A549 (cell line): ENCODE results near the gene COBL. TPM values are rescaled to one million over a fixed set of nuclear protein-coding genes. Genes with fewer than 3 reads are reported as not detected.
A peak's percentile ranks its signal among the peaks of the same experiment; 100 is the strongest.

Experiments used
- ATAC-seq, 2 experiments: fragments of 200-7000 bp in 1 of 2; fragments of >200 bp in 1 of 2; cut with Nextera tagmentation in 1 of 2; cut with Tn5 transposase in 1 of 2; 3 replicates each; pipeline versions ENCODE4 v1.8.0 to v1.9.1; 2018 to 2020; ENCODE audit warnings: mild to moderate bottlenecking in 1 of 2, moderate library complexity in 1 of 2
- CTCF ChIA-PET: fragments of 300-600 bp; sonication (Branson Sonifier 250); formaldehyde crosslinking; extraction: SDS; loops from one replicate; lab custom pipeline; 2021; ENCODE audit warnings: antibody characterized with exemption, inconsistent platforms; lab: Yijun Ruan, JAX
- POLR2A ChIA-PET: fragments of 350-600 bp; formaldehyde crosslinking; extraction: SDS; loops from one replicate; lab custom pipeline; 2021; ENCODE audit warnings: antibody characterized with exemption, inconsistent platforms; lab: Yijun Ruan, JAX
- DNase-seq, 2 experiments: peaks; one replicate each; pipeline versions ENCODE4 v3.0.0 to v3.0.0-alpha.2; 2011 to 2016; ENCODE audit warnings: low read depth in 1 of 2, low spot score in 1 of 2
- FAIRE-seq: peaks from 2 replicates; lab custom pipeline; 2011; peaks lifted over from hg19 to GRCh38; lab: Jason Lieb, UNC
- H3K27ac ChIP-seq, 2 experiments: fragments of >200 bp; sonication (Bioruptor Twin); formaldehyde crosslinking; 3 replicates each; pipeline ENCODE4 v1.5.1; 2016 to 2017
- H3K4me1 ChIP-seq: fragments of >200 bp; sonication (Bioruptor Twin); formaldehyde crosslinking; 3 replicates; pipeline ENCODE4 v1.6.1; 2016
- H3K4me2 ChIP-seq: fragments of >200 bp; sonication (Bioruptor Twin); formaldehyde crosslinking; 3 replicates; pipeline ENCODE4 v1.6.1; 2016
- H3K4me3 ChIP-seq: fragments of >200 bp; sonication (Bioruptor Twin); formaldehyde crosslinking; 3 replicates; pipeline ENCODE4 v1.5.1; 2016
- H3K9me3 ChIP-seq: fragments of >200 bp; sonication (Bioruptor Twin); formaldehyde crosslinking; 3 replicates; pipeline ENCODE4 v1.6.1; 2016
- CEBPB ChIP-seq, 2 experiments: fragments of >200 bp in 1 of 2; sonication (Bioruptor Twin) in 1 of 2; formaldehyde crosslinking in 1 of 2; IDR thresholded peaks; 2 replicates each; pipeline ENCODE4 v1.6.1; 2012 to 2016
- EHF ChIP-seq: fragments of 250-450 bp; sonication (Bioruptor Pico); IDR thresholded peaks from 2 replicates; pipeline ENCODE4 v1.5.0; 2020; ENCODE audit warnings: mild to moderate bottlenecking
- EP300 ChIP-seq, 2 experiments: fragments of >200 bp; sonication (Bioruptor Twin); formaldehyde crosslinking; IDR thresholded peaks; 2 replicates in 1 of 2; 3 replicates in 1 of 2; pipeline ENCODE4 v1.6.1; 2016 to 2017
- ESRRA ChIP-seq: fragments of 150-350 bp; IDR thresholded peaks from 2 replicates; pipeline ENCODE4 v1.6.1; 2014; ENCODE audit warnings: mild to moderate bottlenecking, low read length, borderline replicate concordance
- FOSB ChIP-seq: fragments of 250-450 bp; sonication (Bioruptor Pico); IDR thresholded peaks from 2 replicates; pipeline ENCODE4 v1.5.0; 2020; ENCODE audit warnings: mild to moderate bottlenecking, moderate library complexity
- HMGXB4 ChIP-seq: fragments of 250-450 bp; sonication (Bioruptor Pico); IDR thresholded peaks from 2 replicates; pipeline ENCODE4 v1.5.0; 2021; ENCODE audit warnings: mild to moderate bottlenecking, moderate library complexity, borderline replicate concordance
- JUN ChIP-seq, 2 experiments: fragments of >200 bp; sonication (Bioruptor Twin); formaldehyde crosslinking; IDR thresholded peaks; 2 replicates in 1 of 2; 3 replicates in 1 of 2; pipeline ENCODE4 v1.6.1; 2016 to 2017
- JUNB ChIP-seq: fragments of >200 bp; sonication (Bioruptor Twin); formaldehyde crosslinking; IDR thresholded peaks from 2 replicates; pipeline ENCODE4 v1.6.1; 2016
- KDM1A ChIP-seq: fragments of 200-600 bp; sonication (generic); IDR thresholded peaks from 2 replicates; pipeline ENCODE4 v1.6.1; 2016; ENCODE audit warnings: low read depth, mild to moderate bottlenecking
- KDM5A ChIP-seq: fragments of 200-600 bp; sonication (generic); IDR thresholded peaks from 2 replicates; pipeline ENCODE4 v1.6.1; 2016; ENCODE audit warnings: antibody characterized with exemption, mild to moderate bottlenecking
- NFE2L2 ChIP-seq: fragments of 150-350 bp; conservative IDR thresholded peaks from 2 replicates; pipeline ENCODE4 v1.6.1; 2014; ENCODE audit warnings: low read length
- NPAS2 ChIP-seq: fragments of 250-450 bp; sonication (Bioruptor Pico); IDR thresholded peaks from 2 replicates; pipeline ENCODE4 v1.8.0; 2022; ENCODE audit warnings: mild to moderate bottlenecking, moderate library complexity, borderline replicate concordance
- POLR2A ChIP-seq: IDR thresholded peaks from 2 replicates; pipeline ENCODE4 v1.6.1; 2012; ENCODE audit warnings: mild to moderate bottlenecking, low read length
- RAD21 ChIP-seq, 2 experiments: fragments of >200 bp in 1 of 2; sonication (Bioruptor Twin) in 1 of 2; formaldehyde crosslinking in 1 of 2; IDR thresholded peaks in 1 of 2; conservative IDR thresholded peaks in 1 of 2; 2 replicates in 1 of 2; 3 replicates in 1 of 2; pipeline ENCODE4 v1.6.1; 2012 to 2018; ENCODE audit warnings: inconsistent platforms in 1 of 2
- RNF2 ChIP-seq: fragments of 200-600 bp; sonication (generic); IDR thresholded peaks from 2 replicates; pipeline ENCODE4 v1.6.1; 2016; ENCODE audit warnings: low read depth, mild to moderate bottlenecking, antibody characterized with exemption, moderate library complexity, borderline replicate concordance
- SMC3 ChIP-seq: fragments of >200 bp; sonication (Bioruptor Twin); formaldehyde crosslinking; IDR thresholded peaks from 3 replicates; pipeline ENCODE4 v1.6.1; 2018; ENCODE audit warnings: inconsistent platforms
- SREBF2 ChIP-seq: fragments of 450-650 bp; IDR thresholded peaks from 2 replicates; pipeline ENCODE4 v1.6.1; 2014; ENCODE audit warnings: mild to moderate bottlenecking, moderate library complexity
- ZC3H11A ChIP-seq: fragments of 450-650 bp; IDR thresholded peaks from 2 replicates; pipeline ENCODE4 v1.6.1; 2014; ENCODE audit warnings: antibody characterized with exemption, mild to moderate bottlenecking
- ZFP36 ChIP-seq: fragments of 450-650 bp; IDR thresholded peaks from 2 replicates; pipeline ENCODE4 v1.6.1; 2014; ENCODE audit warnings: borderline replicate concordance; ENCODE audit not compliant: partially characterized antibody
- ZNF302 ChIP-seq: fragments of 250-450 bp; sonication (Bioruptor Pico); IDR thresholded peaks from 2 replicates; pipeline ENCODE4 v1.9.0; 2021; ENCODE audit warnings: inconsistent platforms, mild to moderate bottlenecking, moderate library complexity
- WGBS: methylation state at CpG from one replicate; pipeline ENCODE4 v1.1.6; 2017; ENCODE audit errors: missing lambda C conversion rate; 5-methylcytosine and 5-hydroxymethylcytosine counted together
- polyA plus RNA-seq, 4 experiments: library from polyadenylated mRNA; depleted of rRNA in 3 of 4; stranded (reverse); fragments of >200 nt; fragmentation: RNase III in 1 of 4; extraction: RNeasy Plus Mini Kit Qiagen cat#74134 plus additional on column Dnase treatment in 1 of 4; gene quantifications; 2 replicates in 3 of 4; 3 replicates in 1 of 4; pipeline ENCODE4 v1.2.3, GENCODE V29; 2011 to 2017
- TF ChIP-seq, protein P1 (sequence below): fragments of >200 bp; sonication (Bioruptor Twin); formaldehyde crosslinking; IDR thresholded peaks from 3 replicates; pipeline ENCODE4 v1.5.1; 2016
- TF ChIP-seq, protein P2 (sequence below): fragments of 200-600 bp; sonication (generic); IDR thresholded peaks from 2 replicates; pipeline ENCODE4 v1.6.1; 2016; ENCODE audit warnings: antibody characterized with exemption, mild to moderate bottlenecking, moderate library complexity

Gene COBL
- polyA plus RNA-seq, 2 of the 4 experiments (the other 2 are of a cell fraction), result 1.5 to 7.4 TPM

DNA sequence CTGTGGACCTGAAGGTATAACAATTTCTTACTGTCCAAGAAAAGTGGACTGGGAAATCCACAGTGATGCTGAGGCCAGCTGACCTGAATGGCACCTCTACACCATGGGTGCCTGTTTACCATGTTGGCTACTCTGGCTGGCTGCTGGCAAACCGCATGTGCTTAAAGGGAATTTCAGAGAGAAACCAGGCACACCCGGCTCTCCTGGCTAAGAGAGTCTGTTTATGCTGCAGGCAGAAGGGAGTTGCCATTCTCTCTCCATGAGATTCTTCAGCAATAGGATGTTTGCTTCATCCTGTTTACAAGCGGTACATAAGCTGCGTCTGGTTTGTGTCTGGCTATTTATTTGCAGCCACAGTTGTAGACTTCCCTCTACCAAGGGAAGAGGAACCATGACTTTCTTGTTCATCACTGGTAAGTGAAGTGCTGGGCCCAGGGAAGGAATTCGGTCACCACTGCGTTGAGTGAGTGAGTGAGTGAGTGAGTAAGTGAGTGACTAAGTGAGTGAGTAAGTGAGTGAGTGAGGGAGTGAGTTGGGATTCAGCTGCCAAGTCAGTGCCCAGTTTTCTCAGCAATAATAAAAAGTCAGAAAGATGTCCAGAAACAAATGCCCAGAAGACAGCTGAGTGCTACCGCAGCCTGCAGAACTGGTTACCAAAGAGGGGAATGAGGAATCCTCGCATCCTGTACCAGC lies 90.4 kb downstream of the COBL start:
- Histone ChIP-seq H3K4me3 (no peak overlapping the region), H3K27ac (no peak overlapping the region), H3K4me2 (no peak overlapping the region), H3K4me1 (peaks cover 8% of the 10 kb centered on the region; the same call in 1 of the 3 replicates), H3K9me3 (no peaks in the 10 kb centered on the region)
- ChIA-PET CTCF (interaction anchor here (1.1 to 3.8 kb wide), 7 partner anchors 13 to 201 kb away, joined by 3 to 43 read pairs (median 4); no protein-coding TSS in a partner anchor), POLR2A (interaction anchor here (1.3 kb wide), 1 partner anchor 63 kb away, joined by 3 read pairs; no protein-coding TSS in a partner anchor)
- ATAC-seq (peak in 1 of 2 experiments; percentile 25; a peak in 1 of 6 replicates), DNase-seq (no peak), FAIRE-seq (no peak)
- no peak for TF ChIP-seq NPAS2 (CRISPR knock-in tag)
- TF ChIP-seq SMC3, result no peak
- TF ChIP-seq EHF (CRISPR knock-in tag), result no peak
- WGBS, result 39% methylated on average over 8 of the region's 8 CpGs

- H3K4me3 ChIP-seq, result no peak overlapping the region
- no peaks in the 10 kb centered on the region for H3K9me3 ChIP-seq
- peaks cover 8% of the 10 kb centered on the region; the same call in 1 of the 3 replicates for H3K4me1 ChIP-seq
- DNase-seq (peak; percentile 48), FAIRE-seq (no peak), ATAC-seq (peak; percentile 88 to 89)
- ChIA-PET POLR2A (interaction anchor here (1.3 kb wide), 1 partner anchor 62 kb away, joined by 3 read pairs; no protein-coding TSS in a partner anchor), CTCF (interaction anchor here (0.6 to 3.8 kb wide), 11 partner anchors 8 to 426 kb away, joined by 3 to 43 read pairs (median 4); no protein-coding TSS in a partner anchor)
- peak; percentile 48 to 55 for TF ChIP-seq RAD21 (conservative IDR thresholded peaks at IDR 0.05 in 1 of 2, IDR thresholded peaks at IDR 0.05 in 1 of 2)
- TF ChIP-seq ESRRA, result no peak
- TF ChIP-seq SMC3, result peak; percentile 49; the same call in 1 of the 3 replicates
- TF ChIP-seq, protein P1, sequence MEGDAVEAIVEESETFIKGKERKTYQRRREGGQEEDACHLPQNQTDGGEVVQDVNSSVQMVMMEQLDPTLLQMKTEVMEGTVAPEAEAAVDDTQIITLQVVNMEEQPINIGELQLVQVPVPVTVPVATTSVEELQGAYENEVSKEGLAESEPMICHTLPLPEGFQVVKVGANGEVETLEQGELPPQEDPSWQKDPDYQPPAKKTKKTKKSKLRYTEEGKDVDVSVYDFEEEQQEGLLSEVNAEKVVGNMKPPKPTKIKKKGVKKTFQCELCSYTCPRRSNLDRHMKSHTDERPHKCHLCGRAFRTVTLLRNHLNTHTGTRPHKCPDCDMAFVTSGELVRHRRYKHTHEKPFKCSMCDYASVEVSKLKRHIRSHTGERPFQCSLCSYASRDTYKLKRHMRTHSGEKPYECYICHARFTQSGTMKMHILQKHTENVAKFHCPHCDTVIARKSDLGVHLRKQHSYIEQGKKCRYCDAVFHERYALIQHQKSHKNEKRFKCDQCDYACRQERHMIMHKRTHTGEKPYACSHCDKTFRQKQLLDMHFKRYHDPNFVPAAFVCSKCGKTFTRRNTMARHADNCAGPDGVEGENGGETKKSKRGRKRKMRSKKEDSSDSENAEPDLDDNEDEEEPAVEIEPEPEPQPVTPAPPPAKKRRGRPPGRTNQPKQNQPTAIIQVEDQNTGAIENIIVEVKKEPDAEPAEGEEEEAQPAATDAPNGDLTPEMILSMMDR, result peak; percentile 39; the same call in 2 of the 3 replicates
- no peak overlapping the region for H3K27ac ChIP-seq
- WGBS, result 66% methylated on average over 17 of the region's 17 CpGs
- no peak overlapping the region for H3K4me2 ChIP-seq
Observed at GRCh38 chr7:51224811-51225595, 91.6 kb downstream of the COBL start.

GRCh38 chr7:51223505-51223904 lies 93.1 kb downstream of the COBL start:
- H3K27ac ChIP-seq, result no peak overlapping the region
- DNase-seq (no peak), FAIRE-seq (no peak), ATAC-seq (no peak)
- ChIA-PET POLR2A (no interaction called here), CTCF (interaction anchor here (1.3 to 3.8 kb wide), 2 partner anchors 59 to 145 kb away, joined by 4 to 43 read pairs; no protein-coding TSS in a partner anchor)
- no peaks in the 10 kb centered on the region for H3K9me3 ChIP-seq
- H3K4me2 ChIP-seq, result no peak overlapping the region
- no peak for TF ChIP-seq FOSB (CRISPR knock-in tag)
- TF ChIP-seq ZFP36, result no peak
- no peak for TF ChIP-seq ZC3H11A
- TF ChIP-seq JUN (IDR thresholded peaks at IDR 0.05), result no peak
- no peak for TF ChIP-seq RAD21 (conservative IDR thresholded peaks at IDR 0.05 in 1 of 2, IDR thresholded peaks at IDR 0.05 in 1 of 2)
- no peak for TF ChIP-seq ESRRA
- no peak for TF ChIP-seq KDM1A
- TF ChIP-seq HMGXB4 (CRISPR knock-in tag), result no peak
- TF ChIP-seq EHF (CRISPR knock-in tag), result no peak
- no peak for TF ChIP-seq KDM5A
- no peak for TF ChIP-seq CEBPB (IDR thresholded peaks at IDR 0.05)
- TF ChIP-seq POLR2A, result no peak
- no peak for TF ChIP-seq RNF2
- no peak for TF ChIP-seq ZNF302 (CRISPR knock-in tag)
- TF ChIP-seq EP300 (IDR thresholded peaks at IDR 0.05), result no peak
- no peak for TF ChIP-seq JUNB
- TF ChIP-seq, protein P2, sequence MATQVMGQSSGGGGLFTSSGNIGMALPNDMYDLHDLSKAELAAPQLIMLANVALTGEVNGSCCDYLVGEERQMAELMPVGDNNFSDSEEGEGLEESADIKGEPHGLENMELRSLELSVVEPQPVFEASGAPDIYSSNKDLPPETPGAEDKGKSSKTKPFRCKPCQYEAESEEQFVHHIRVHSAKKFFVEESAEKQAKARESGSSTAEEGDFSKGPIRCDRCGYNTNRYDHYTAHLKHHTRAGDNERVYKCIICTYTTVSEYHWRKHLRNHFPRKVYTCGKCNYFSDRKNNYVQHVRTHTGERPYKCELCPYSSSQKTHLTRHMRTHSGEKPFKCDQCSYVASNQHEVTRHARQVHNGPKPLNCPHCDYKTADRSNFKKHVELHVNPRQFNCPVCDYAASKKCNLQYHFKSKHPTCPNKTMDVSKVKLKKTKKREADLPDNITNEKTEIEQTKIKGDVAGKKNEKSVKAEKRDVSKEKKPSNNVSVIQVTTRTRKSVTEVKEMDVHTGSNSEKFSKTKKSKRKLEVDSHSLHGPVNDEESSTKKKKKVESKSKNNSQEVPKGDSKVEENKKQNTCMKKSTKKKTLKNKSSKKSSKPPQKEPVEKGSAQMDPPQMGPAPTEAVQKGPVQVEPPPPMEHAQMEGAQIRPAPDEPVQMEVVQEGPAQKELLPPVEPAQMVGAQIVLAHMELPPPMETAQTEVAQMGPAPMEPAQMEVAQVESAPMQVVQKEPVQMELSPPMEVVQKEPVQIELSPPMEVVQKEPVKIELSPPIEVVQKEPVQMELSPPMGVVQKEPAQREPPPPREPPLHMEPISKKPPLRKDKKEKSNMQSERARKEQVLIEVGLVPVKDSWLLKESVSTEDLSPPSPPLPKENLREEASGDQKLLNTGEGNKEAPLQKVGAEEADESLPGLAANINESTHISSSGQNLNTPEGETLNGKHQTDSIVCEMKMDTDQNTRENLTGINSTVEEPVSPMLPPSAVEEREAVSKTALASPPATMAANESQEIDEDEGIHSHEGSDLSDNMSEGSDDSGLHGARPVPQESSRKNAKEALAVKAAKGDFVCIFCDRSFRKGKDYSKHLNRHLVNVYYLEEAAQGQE, result no peak
- no peak for TF ChIP-seq NFE2L2
- TF ChIP-seq SREBF2, result no peak
- peaks cover 8% of the 10 kb centered on the region; the same call in 1 of the 3 replicates for H3K4me1 ChIP-seq
- WGBS, result 66% methylated on average over 2 of the region's 2 CpGs
- H3K4me3 ChIP-seq, result no peak overlapping the region
